ENCODE data around the gene CNKSR3.

GRCh38 chr6:154352898-154353585 is 157.4 kb downstream of the CNKSR3 start:
- TF ChIP-seq CTCF (IDR thresholded peaks at IDR 0.05) (no peak), POLR2A (IDR thresholded peaks at IDR 0.05) (no peak)

Measured in right lobe of liver (tissue), 4 donors.